RWPE1 (cell line): ENCODE data around the gene CCDC190.
"Not testable (repeated sequence)": the region's sequence is repeated elsewhere in the genome, so short reads cannot be mapped to it uniquely, and the experiment has no call there.

Source experiments
- CTCF ChIA-PET: fragments of 350-600 bp; sonication (Branson Sonifier 250); formaldehyde crosslinking; extraction: SDS; loops from one replicate; lab custom pipeline; 2021; lab: Yijun Ruan, JAX
- POLR2A ChIA-PET: fragments of 400-600 bp; formaldehyde crosslinking; extraction: SDS; loops from one replicate; lab custom pipeline; 2020; ENCODE audit warnings: antibody characterized with exemption; ENCODE audit not compliant: low non-redundant PET; lab: Yijun Ruan, JAX
- DNase-seq: peaks from one replicate; pipeline ENCODE4 v3.0.0; 2012; ENCODE audit warnings: low spot score
- H3K27ac ChIP-seq: fragments of 450-650 bp; 2 replicates; pipeline ENCODE4 v1.5.1; 2017
- CTCF ChIP-seq: fragments of 450-650 bp; conservative IDR thresholded peaks from 2 replicates; pipeline ENCODE4 v1.5.1; 2017; ENCODE audit warnings: low read depth, mild to moderate bottlenecking

The CCDC190 gene

GRCh38 chr1:162829268-162829667, 31.7 kb downstream of the CCDC190 start:
- no peak for TF ChIP-seq CTCF
- POLR2A ChIA-PET, result no interaction called here

GRCh38 chr1:162823771-162824525, 37.0 kb downstream of the CCDC190 start:
- TF ChIP-seq CTCF, result no peak
- POLR2A ChIA-PET, result no interaction called here
- CTCF ChIA-PET, result no interaction called here
- no peak for DNase-seq
- H3K27ac ChIP-seq, result no peak overlapping the region

More at GRCh38 chr1:162829268-162829667, 31.7 kb downstream of the CCDC190 start:
- H3K27ac ChIP-seq, result no peak overlapping the region
- CTCF ChIA-PET, result interaction anchor here (1.0 kb wide), 1 partner anchor 242 kb away, joined by 3 read pairs; no protein-coding TSS in a partner anchor
- DNase-seq, result no peak

- ChIA-PET POLR2A (no interaction called here), CTCF (no interaction called here)
- DNase-seq, result no peak
- H3K27ac ChIP-seq, result no peak overlapping the region
- no peak for TF ChIP-seq CTCF
These were observed 37.7 kb downstream of the CCDC190 start for GRCh38 chr1:162823231-162823630.

GRCh38 chr1:162822391-162823200, 38.4 kb downstream of the CCDC190 start:
- ChIA-PET POLR2A (no interaction called here), CTCF (no interaction called here)
- no peak for DNase-seq
- H3K27ac ChIP-seq, result no peak overlapping the region
- TF ChIP-seq CTCF, result no peak

GRCh38 chr1:162818666-162819065, 42.3 kb downstream of the CCDC190 start:
- CTCF ChIA-PET, POLR2A ChIA-PET, DNase-seq, H3K27ac ChIP-seq: not testable (repeated sequence)

GRCh38 chr1:162818136-162818535, 42.8 kb downstream of the CCDC190 start:
- H3K27ac ChIP-seq, CTCF ChIA-PET, DNase-seq, POLR2A ChIA-PET: not testable (repeated sequence)

- CTCF ChIA-PET, H3K27ac ChIP-seq, DNase-seq, POLR2A ChIA-PET: not testable (repeated sequence)
These were observed 48.6 kb downstream of the CCDC190 start for GRCh38 chr1:162812357-162812756.

GRCh38 chr1:162807503-162807902, 53.5 kb downstream of the CCDC190 start:
- DNase-seq, POLR2A ChIA-PET, H3K27ac ChIP-seq, CTCF ChIA-PET: not testable (repeated sequence)
